ENCODE measurements around the gene NANOS3. TPM values are rescaled to one million over a fixed set of nuclear protein-coding genes. Genes with fewer than 3 reads are reported as not detected.
A peak's percentile ranks its signal among the peaks of the same experiment; 100 is the strongest.

The NANOS3 gene
- total and polyA plus RNA-seq, 9 of the 15 experiments (the other 6 are each of a cell fraction or from before 2014, with no cell fraction given) = not detected

GRCh38 chr19:13843104-13843921 is 33.6 kb upstream of the NANOS3 start:
- Histone ChIP-seq H3K27me3 (ENCODE audit: control insufficient read depth in 2 of 2, insufficient read depth in 2 of 2, low read length in 2 of 2) (no peaks in the 10 kb centered on the region), H3K36me3 (ENCODE audit: control insufficient read depth, insufficient read depth, low read length) (no peaks in the 10 kb centered on the region; the same call in 2 of the 3 replicates), H3K4me3 (peak overlapping the region; percentile 72), H3K4me2 (ENCODE audit: insufficient read depth, low read length) (peak overlapping the region; percentile 77), H2AFZ (ENCODE audit: low read depth, low read length) (peak overlapping the region; percentile 94), H3K79me2 (ENCODE audit: control insufficient read depth, insufficient read depth, low read length) (peaks cover 47% of the 10 kb centered on the region), H3K9me3 (replicated peaks; ENCODE audit: control insufficient read depth, insufficient read depth, low read depth, low read length) (no peaks in the 10 kb centered on the region), H3K27ac (ENCODE audit: extremely low read depth, low read depth, low read length) (peak overlapping the region; percentile 97), H3K9me1 (ENCODE audit: control insufficient read depth, insufficient read depth, low read length) (no peaks in the 10 kb centered on the region), H3K9ac (ENCODE audit: insufficient read depth in 1 of 2, low read depth in 2 of 2, low read length in 2 of 2) (peak overlapping the region; percentile 91 to 98), H3K4me1 (replicated peaks in 1 of 2; ENCODE audit: control insufficient read depth in 2 of 2, insufficient read depth in 2 of 2, low read length in 2 of 2) (peaks cover 48 to 93% of the 10 kb centered on the region in 2 experiments), H4K20me1 (replicated peaks; ENCODE audit: control insufficient read depth, insufficient read depth, low read length) (0 out of 2 replicates have a peak, but pooled peaks cover 3% of the 10 kb centered on the region)
- BruUV-seq (replicated peaks) = no TSS peak
- POLR2A ChIA-PET = no interaction called here
- CTCF ChIA-PET (ENCODE audit: low intra/inter-chr PET ratio) = no interaction called here
- no peak for ATAC-seq
- no peak for FAIRE-seq
- intact Hi-C loops (cut with micrococcal nuclease) (no loop called here), in situ Hi-C loops (cut with MboI) (loop anchor here (10.0 kb wide), 1 partner anchor 569 kb away; no protein-coding TSS in a partner anchor)
- DNase-seq (ENCODE audit: extremely low read depth in 1 of 4, low spot score in 3 of 4) = no peak
- 43% methylated on average over 19 of the region's 24 CpGs for WGBS (ENCODE audit: insufficient coverage, low coverage, missing lambda C conversion rate)
- no peak for TF ChIP-seq E2F8 (IDR thresholded peaks at IDR 0.05; ENCODE audit: low read depth, partially characterized antibody)
- TF ChIP-seq EP400 (IDR thresholded peaks at IDR 0.05) = no peak
- TF ChIP-seq RCOR1 (IDR thresholded peaks at IDR 0.05; ENCODE audit: borderline replicate concordance in 1 of 2, low read depth in 2 of 2, low read length in 2 of 2) = peak in 1 of 2 experiments; percentile 30; a peak in 1 of 4 replicates
- peak; percentile 16; the same call in 1 of the 2 replicates for TF ChIP-seq SP1 (CRISPR knock-in tag; IDR thresholded peaks at IDR 0.05)
- TF ChIP-seq ZBTB26 (CRISPR knock-in tag; IDR thresholded peaks at IDR 0.05) = no peak
- TF ChIP-seq RBM25 (IDR thresholded peaks at IDR 0.05; ENCODE audit: low read depth, low read length, severe bottlenecking) = peak; percentile 37
- TF ChIP-seq KDM1A (IDR thresholded peaks at IDR 0.05) = peak; percentile 46 to 73
- 0 out of 4 replicates have a peak, but pooled peaks of 1 of the 2 experiments have one; percentile 11 for TF ChIP-seq SIN3A (IDR thresholded peaks at IDR 0.05; ENCODE audit: borderline replicate concordance in 2 of 2, control insufficient read depth in 1 of 2, low read depth in 2 of 2, low read length in 2 of 2)
- no peak for TF ChIP-seq MLLT1 (IDR thresholded peaks at IDR 0.05)
